Measurements from ENCODE around the gene ERCC6L. TPM values are rescaled to one million over a fixed set of nuclear protein-coding genes. Genes with fewer than 3 reads are reported as not detected.

Gene ERCC6L
- polyA plus RNA-seq (2013, experiment 1 of 2) = 0.61 TPM
- 0.62 TPM for polyA plus RNA-seq (2013, experiment 2 of 2)

DNA sequence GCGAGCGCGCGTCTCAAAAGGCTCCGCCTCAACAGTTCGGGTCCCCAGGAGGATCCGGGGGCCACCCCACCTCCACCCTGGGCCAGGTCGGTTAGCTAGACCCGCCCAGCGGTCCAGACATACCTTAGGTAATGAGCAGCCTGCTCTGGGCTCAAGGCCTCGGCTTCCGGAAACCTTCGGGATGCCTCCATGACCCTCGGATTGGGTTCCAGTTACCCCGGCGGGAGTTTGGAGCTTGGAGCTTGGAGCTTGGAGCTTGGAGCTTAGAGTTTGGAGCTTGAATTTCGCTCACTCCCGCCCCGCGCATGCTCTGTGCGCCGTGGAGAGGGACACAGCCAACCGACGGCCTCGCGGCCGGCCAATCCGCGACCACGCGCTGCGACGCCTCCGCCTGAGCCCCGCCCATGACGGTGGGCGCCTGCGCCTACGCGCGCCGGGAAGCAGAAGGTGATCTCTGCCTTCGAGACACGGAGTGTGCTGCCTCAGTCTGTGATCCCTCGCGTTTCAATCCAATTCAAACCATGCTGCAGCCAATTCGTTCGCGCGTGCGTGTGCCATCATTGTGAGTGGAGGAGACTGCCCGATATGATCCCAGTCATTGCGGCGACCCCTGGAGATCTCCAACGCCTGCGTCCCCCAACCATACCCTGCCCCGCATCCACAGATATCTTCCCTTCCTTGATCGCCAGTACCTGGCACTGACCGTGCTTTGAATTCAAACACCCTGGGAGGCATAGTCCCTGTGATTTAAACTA lies at the start of gene ERCC6L:
Gene ERCC6L, minus strand, starts transcription at position 307 of the 755 bp plus-strand sequence. Its CDS starts 116 bp downstream, at position 191.
- peak within 1 kb of the TSS in 1 of 2 experiments; percentile 66 for H3K18ac ChIP-seq (ENCODE audit: low read depth in 1 of 2, low read length in 2 of 2)
- H2BK120ac ChIP-seq (ENCODE audit: low read depth, low read length) = no peak within 1 kb of the TSS
- peak within 1 kb of the TSS; percentile 52 to 71 for H3K4me3 ChIP-seq (ENCODE audit: insufficient read depth in 1 of 2, low read depth in 1 of 2, low read length in 2 of 2)
- H2BK15ac ChIP-seq (ENCODE audit: low read depth, poor library complexity, severe bottlenecking) = peak within 1 kb of the TSS; percentile 48
- H2AFZ ChIP-seq (ENCODE audit: low read depth, low read length) = no peak within 1 kb of the TSS
- H3K4me2 ChIP-seq (ENCODE audit: low read length, poor library complexity, severe bottlenecking) = peak within 1 kb of the TSS; percentile 93
- no peak within 1 kb of the TSS for H3K4ac ChIP-seq (ENCODE audit: low read depth in 1 of 2, low read length in 2 of 2)
- peak; percentile 81 for DNase-seq
- peak within 1 kb of the TSS; percentile 69 for H4K8ac ChIP-seq (ENCODE audit: low read length)
- peak within 1 kb of the TSS; percentile 54 for H3K9ac ChIP-seq (ENCODE audit: low read length)
- no peaks in the 10 kb centered on the region for H3K4me1 ChIP-seq (ENCODE audit: control insufficient read depth, insufficient read depth, low read depth, low read length)
- no peak within 1 kb of the TSS for H3K23ac ChIP-seq (ENCODE audit: low read length in 2 of 2)
- no peak within 1 kb of the TSS for H3K27ac ChIP-seq (ENCODE audit: low read length, poor library complexity, severe bottlenecking)
- H2BK12ac ChIP-seq (ENCODE audit: low read length in 2 of 2) = no peak within 1 kb of the TSS
- no peak within 1 kb of the TSS for H3K14ac ChIP-seq (ENCODE audit: low read length in 2 of 2)
- no peaks in the 10 kb centered on the region for H3K79me1 ChIP-seq (replicated peaks; ENCODE audit: low read length, poor library complexity, severe bottlenecking)
- no peak within 1 kb of the TSS for H2AK5ac ChIP-seq (ENCODE audit: low read length, severe bottlenecking)
- no peaks in the 10 kb centered on the region for H3K9me3 ChIP-seq (ENCODE audit: control insufficient read depth, low read length)
- no peak within 1 kb of the TSS for H4K91ac ChIP-seq (ENCODE audit: low read length)
- WGBS = 5% methylated on average over 46 of the region's 59 CpGs
- no peaks in the 10 kb centered on the region for H3K36me3 ChIP-seq (ENCODE audit: control insufficient read depth in 1 of 2, insufficient read depth in 2 of 2, low read depth in 1 of 2, low read length in 2 of 2)
- H2BK5ac ChIP-seq (ENCODE audit: low read depth, low read length, poor library complexity, severe bottlenecking) = peak within 1 kb of the TSS; percentile 44
- H3K27me3 ChIP-seq (ENCODE audit: control insufficient read depth in 1 of 2, insufficient read depth in 1 of 2, low read length in 2 of 2) = peaks cover 0 to 13% of the 10 kb centered on the region in 2 experiments

DNA sequence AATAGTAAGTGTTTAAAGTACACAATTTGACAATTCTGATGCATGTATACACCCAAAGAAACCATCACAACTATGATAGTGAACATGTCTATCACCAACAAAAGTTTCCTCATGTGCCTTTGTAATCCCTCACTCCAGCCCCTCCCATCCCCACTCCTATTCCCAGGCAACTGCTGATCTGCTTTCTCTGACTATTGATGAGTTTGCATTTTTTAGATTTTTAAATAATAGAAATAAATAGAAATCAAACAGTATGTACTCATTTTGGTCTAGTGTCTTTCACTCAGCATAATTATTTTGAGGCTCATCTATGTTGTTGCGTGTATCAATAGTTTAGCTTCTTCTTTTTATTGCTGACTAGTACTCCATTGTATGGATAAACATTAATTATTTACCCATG lies 43.5 kb upstream of the ERCC6L start:
- H2BK120ac ChIP-seq (ENCODE audit: low read depth, low read length) = no peak overlapping the region
- H3K9ac ChIP-seq (ENCODE audit: low read length) = no peak overlapping the region
- no peak overlapping the region for H2AK5ac ChIP-seq (ENCODE audit: low read length, severe bottlenecking)
- H3K14ac ChIP-seq (ENCODE audit: low read length in 2 of 2) = no peak overlapping the region
- no peaks in the 10 kb centered on the region for H3K9me3 ChIP-seq (ENCODE audit: control insufficient read depth, low read length)
- H4K8ac ChIP-seq (ENCODE audit: low read length) = no peak overlapping the region
- H4K91ac ChIP-seq (ENCODE audit: low read length) = no peak overlapping the region
- H2BK12ac ChIP-seq (ENCODE audit: low read length in 2 of 2) = no peak overlapping the region
- no peak overlapping the region for H3K23ac ChIP-seq (ENCODE audit: low read length in 2 of 2)
- no peak overlapping the region for H2AFZ ChIP-seq (ENCODE audit: low read depth, low read length)
- peaks cover 0 to 30% of the 10 kb centered on the region in 2 experiments for H3K27me3 ChIP-seq (ENCODE audit: control insufficient read depth in 1 of 2, insufficient read depth in 1 of 2, low read length in 2 of 2)
- no peak overlapping the region for H3K27ac ChIP-seq (ENCODE audit: low read length, poor library complexity, severe bottlenecking)
- no peak overlapping the region for H2BK5ac ChIP-seq (ENCODE audit: low read depth, low read length, poor library complexity, severe bottlenecking)
- no peak overlapping the region for H3K18ac ChIP-seq (ENCODE audit: low read depth in 1 of 2, low read length in 2 of 2)
- H3K4ac ChIP-seq (ENCODE audit: low read depth in 1 of 2, low read length in 2 of 2) = no peak overlapping the region
- no peaks in the 10 kb centered on the region for H3K4me1 ChIP-seq (ENCODE audit: control insufficient read depth, insufficient read depth, low read depth, low read length)
- H3K4me3 ChIP-seq (ENCODE audit: insufficient read depth in 1 of 2, low read depth in 1 of 2, low read length in 2 of 2) = no peak overlapping the region
- H3K4me2 ChIP-seq (ENCODE audit: low read length, poor library complexity, severe bottlenecking) = no peak overlapping the region
- H3K36me3 ChIP-seq (ENCODE audit: control insufficient read depth in 1 of 2, insufficient read depth in 2 of 2, low read depth in 1 of 2, low read length in 2 of 2) = no peaks in the 10 kb centered on the region
- no CpG with 5 or more reads among the region's 1 CpG for whole genome bisulfite sequencing
- DNase-seq = no peak
- H3K79me1 ChIP-seq (replicated peaks; ENCODE audit: low read length, poor library complexity, severe bottlenecking) = no peaks in the 10 kb centered on the region
- H2BK15ac ChIP-seq (ENCODE audit: low read depth, poor library complexity, severe bottlenecking) = no peak overlapping the region

- Histone ChIP-seq H3K4ac (ENCODE audit: low read depth in 1 of 2, low read length in 2 of 2) (no peak overlapping the region), H3K18ac (ENCODE audit: low read depth in 1 of 2, low read length in 2 of 2) (no peak overlapping the region), H3K27ac (ENCODE audit: low read length, poor library complexity, severe bottlenecking) (no peak overlapping the region), H3K14ac (ENCODE audit: low read length in 2 of 2) (no peak overlapping the region), H2AK5ac (ENCODE audit: low read length, severe bottlenecking) (no peak overlapping the region), H2BK12ac (ENCODE audit: low read length in 2 of 2) (no peak overlapping the region), H3K4me1 (ENCODE audit: control insufficient read depth, insufficient read depth, low read depth, low read length) (no peaks in the 10 kb centered on the region), H3K4me2 (ENCODE audit: low read length, poor library complexity, severe bottlenecking) (no peak overlapping the region), H3K27me3 (ENCODE audit: control insufficient read depth in 1 of 2, insufficient read depth in 1 of 2, low read length in 2 of 2) (peaks cover 0 to 25% of the 10 kb centered on the region in 2 experiments), H4K91ac (ENCODE audit: low read length) (no peak overlapping the region), H3K9me3 (ENCODE audit: control insufficient read depth, low read length) (no peaks in the 10 kb centered on the region), H3K36me3 (ENCODE audit: control insufficient read depth in 1 of 2, insufficient read depth in 2 of 2, low read depth in 1 of 2, low read length in 2 of 2) (peaks cover 0 to 9% of the 10 kb centered on the region in 2 experiments), H2BK120ac (ENCODE audit: low read depth, low read length) (no peak overlapping the region), H3K23ac (ENCODE audit: low read length in 2 of 2) (no peak overlapping the region), H2BK15ac (ENCODE audit: low read depth, poor library complexity, severe bottlenecking) (no peak overlapping the region), H3K4me3 (ENCODE audit: insufficient read depth in 1 of 2, low read depth in 1 of 2, low read length in 2 of 2) (no peak overlapping the region), H3K9ac (ENCODE audit: low read length) (no peak overlapping the region), H2BK5ac (ENCODE audit: low read depth, low read length, poor library complexity, severe bottlenecking) (no peak overlapping the region), H3K79me1 (replicated peaks; ENCODE audit: low read length, poor library complexity, severe bottlenecking) (no peaks in the 10 kb centered on the region), H4K8ac (ENCODE audit: low read length) (no peak overlapping the region), H2AFZ (ENCODE audit: low read depth, low read length) (no peak overlapping the region)
- DNase-seq = no peak
- 62% methylated on average over 5 of the region's 5 CpGs for WGBS
These were observed 41.6 kb upstream of the ERCC6L start for GRCh38 chrX:72280321-72280845.

GRCh38 chrX:72276478-72276953 lies 37.7 kb upstream of the ERCC6L start:
- no peak overlapping the region for H2BK12ac ChIP-seq (ENCODE audit: low read length in 2 of 2)
- 0% methylated on average over 8 of the region's 18 CpGs for WGBS
- no peak overlapping the region for H3K4ac ChIP-seq (ENCODE audit: low read depth in 1 of 2, low read length in 2 of 2)
- DNase-seq = no peak
- peaks cover 0 to 11% of the 10 kb centered on the region in 2 experiments for H3K27me3 ChIP-seq (ENCODE audit: control insufficient read depth in 1 of 2, insufficient read depth in 1 of 2, low read length in 2 of 2)
- H3K23ac ChIP-seq (ENCODE audit: low read length in 2 of 2) = no peak overlapping the region
- H4K91ac ChIP-seq (ENCODE audit: low read length) = peak overlapping the region; percentile 75
- H3K4me3 ChIP-seq (ENCODE audit: insufficient read depth in 1 of 2, low read depth in 1 of 2, low read length in 2 of 2) = peak overlapping the region; percentile 65 to 91
- peaks cover 3% of the 10 kb centered on the region for H3K4me1 ChIP-seq (ENCODE audit: control insufficient read depth, insufficient read depth, low read depth, low read length)
- H2BK15ac ChIP-seq (ENCODE audit: low read depth, poor library complexity, severe bottlenecking) = peak overlapping the region; percentile 23
- no peak overlapping the region for H2AK5ac ChIP-seq (ENCODE audit: low read length, severe bottlenecking)
- no peaks in the 10 kb centered on the region for H3K9me3 ChIP-seq (ENCODE audit: control insufficient read depth, low read length)
- no peak overlapping the region for H3K4me2 ChIP-seq (ENCODE audit: low read length, poor library complexity, severe bottlenecking)
- H3K79me1 ChIP-seq (replicated peaks; ENCODE audit: low read length, poor library complexity, severe bottlenecking) = no peaks in the 10 kb centered on the region
- H3K27ac ChIP-seq (ENCODE audit: low read length, poor library complexity, severe bottlenecking) = peak overlapping the region; percentile 79
- H2AFZ ChIP-seq (ENCODE audit: low read depth, low read length) = no peak overlapping the region
- H3K9ac ChIP-seq (ENCODE audit: low read length) = peak overlapping the region; percentile 98
- H3K36me3 ChIP-seq (ENCODE audit: control insufficient read depth in 1 of 2, insufficient read depth in 2 of 2, low read depth in 1 of 2, low read length in 2 of 2) = peaks cover 5 to 48% of the 10 kb centered on the region in 2 experiments
- peak overlapping the region; percentile 64 for H4K8ac ChIP-seq (ENCODE audit: low read length)
- peak overlapping the region; percentile 46 to 83 for H3K18ac ChIP-seq (ENCODE audit: low read depth in 1 of 2, low read length in 2 of 2)
- peak overlapping the region; percentile 49 for H2BK120ac ChIP-seq (ENCODE audit: low read depth, low read length)
- no peak overlapping the region for H3K14ac ChIP-seq (ENCODE audit: low read length in 2 of 2)
- peak overlapping the region; percentile 95 for H2BK5ac ChIP-seq (ENCODE audit: low read depth, low read length, poor library complexity, severe bottlenecking)
